ENCODE measurements around the gene MEIS1.

The MEIS1 gene

GRCh38 chr2:66602341-66602740, 167.4 kb downstream of the MEIS1 start:
- DNase-seq = no peak
- Histone ChIP-seq H3K4me3 (ENCODE audit: low read depth, low read length) (no peak overlapping the region), H3K9me3 (ENCODE audit: severe bottlenecking) (no peaks in the 10 kb centered on the region), H3K27me3 (ENCODE audit: insufficient read depth, low read depth, severe bottlenecking) (peaks cover 53% of the 10 kb centered on the region), H3K27ac (no peak overlapping the region), H3K36me3 (no peaks in the 10 kb centered on the region)
- TF ChIP-seq CTCF (IDR thresholded peaks at IDR 0.05; ENCODE audit: low read depth, low read length) = no peak

- Histone ChIP-seq H3K36me3 (no peaks in the 10 kb centered on the region), H3K27ac (no peak overlapping the region), H3K27me3 (ENCODE audit: insufficient read depth, low read depth, severe bottlenecking) (peaks cover 47% of the 10 kb centered on the region), H3K4me3 (ENCODE audit: low read depth, low read length) (no peak overlapping the region), H3K9me3 (ENCODE audit: severe bottlenecking) (no peaks in the 10 kb centered on the region)
- no peak for TF ChIP-seq CTCF (IDR thresholded peaks at IDR 0.05; ENCODE audit: low read depth, low read length)
- no peak for DNase-seq
These were observed 169.4 kb downstream of the MEIS1 start for GRCh38 chr2:66604326-66604725.

GRCh38 chr2:66604976-66605375, 170.1 kb downstream of the MEIS1 start:
- no peaks in the 10 kb centered on the region for H3K36me3 ChIP-seq
- H3K4me3 ChIP-seq (ENCODE audit: low read depth, low read length) = no peak overlapping the region
- TF ChIP-seq CTCF (IDR thresholded peaks at IDR 0.05; ENCODE audit: low read depth, low read length) = no peak
- peaks cover 42% of the 10 kb centered on the region for H3K27me3 ChIP-seq (ENCODE audit: insufficient read depth, low read depth, severe bottlenecking)
- no peaks in the 10 kb centered on the region for H3K9me3 ChIP-seq (ENCODE audit: severe bottlenecking)
- no peak overlapping the region for H3K27ac ChIP-seq
- DNase-seq = no peak

GRCh38 chr2:66607152-66607551, 172.2 kb downstream of the MEIS1 start:
- Histone ChIP-seq H3K27me3 (ENCODE audit: insufficient read depth, low read depth, severe bottlenecking) (peaks cover 25% of the 10 kb centered on the region), H3K4me3 (ENCODE audit: low read depth, low read length) (no peak overlapping the region), H3K9me3 (ENCODE audit: severe bottlenecking) (no peaks in the 10 kb centered on the region), H3K36me3 (no peaks in the 10 kb centered on the region), H3K27ac (no peak overlapping the region)
- 0 out of 2 replicates have a peak, but pooled peaks have one; percentile 15 for TF ChIP-seq CTCF (IDR thresholded peaks at IDR 0.05; ENCODE audit: low read depth, low read length)
- DNase-seq = no peak
